GM19395 (cell line): Measurements from ENCODE around the gene MMAB.

ENCODE experiments used
- ATAC-seq: cut with Tn5 transposase; IDR thresholded peaks from one replicate; pipeline ENCODE4 v1.9.1; 2021; ENCODE audit warnings: mild to moderate bottlenecking, moderate library complexity; ENCODE audit not compliant: unreplicated experiment

Gene MMAB

DNA sequence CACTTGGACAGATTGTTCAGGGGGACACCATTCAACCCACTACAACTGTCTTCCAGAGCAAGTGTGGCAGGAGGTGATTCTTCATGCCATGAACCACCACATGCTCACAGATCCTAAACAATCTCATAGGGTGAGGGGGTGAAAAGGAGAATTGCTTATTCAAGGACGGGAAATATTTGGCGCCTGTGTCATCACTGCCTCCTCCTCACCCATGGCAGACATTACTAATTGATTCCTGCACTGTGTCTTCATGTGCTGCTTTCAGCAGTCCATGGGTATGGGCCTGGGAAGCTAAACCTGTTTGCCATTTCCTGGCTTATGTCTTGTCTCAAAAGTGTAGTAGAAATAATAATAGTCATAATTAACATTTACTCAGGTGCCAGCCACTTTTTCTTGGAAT is 31.3 kb downstream of the MMAB start:
- no peak for ATAC-seq

DNA sequence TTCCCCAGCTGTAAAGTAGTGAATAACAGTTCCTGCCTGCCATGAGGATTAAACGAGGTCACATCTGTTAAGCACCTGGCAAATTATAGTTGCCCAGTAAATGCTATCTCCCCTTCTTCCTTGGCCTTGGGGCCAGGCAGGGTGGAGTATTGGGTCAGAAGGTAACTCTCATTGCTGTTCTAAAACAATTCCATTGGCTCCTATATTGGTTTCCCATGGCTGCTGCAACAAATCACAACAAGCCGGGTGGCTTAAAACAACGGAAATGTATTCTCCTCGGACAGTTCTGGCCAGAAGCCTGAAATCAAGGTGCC is 31.9 kb downstream of the MMAB start:
- ATAC-seq, result no peak

- no peak for ATAC-seq
These were observed 32.5 kb downstream of the MMAB start for GRCh38 chr12:109540526-109541412.

- ATAC-seq, result no peak
These were observed 33.8 kb downstream of the MMAB start for GRCh38 chr12:109539508-109539907.

DNA sequence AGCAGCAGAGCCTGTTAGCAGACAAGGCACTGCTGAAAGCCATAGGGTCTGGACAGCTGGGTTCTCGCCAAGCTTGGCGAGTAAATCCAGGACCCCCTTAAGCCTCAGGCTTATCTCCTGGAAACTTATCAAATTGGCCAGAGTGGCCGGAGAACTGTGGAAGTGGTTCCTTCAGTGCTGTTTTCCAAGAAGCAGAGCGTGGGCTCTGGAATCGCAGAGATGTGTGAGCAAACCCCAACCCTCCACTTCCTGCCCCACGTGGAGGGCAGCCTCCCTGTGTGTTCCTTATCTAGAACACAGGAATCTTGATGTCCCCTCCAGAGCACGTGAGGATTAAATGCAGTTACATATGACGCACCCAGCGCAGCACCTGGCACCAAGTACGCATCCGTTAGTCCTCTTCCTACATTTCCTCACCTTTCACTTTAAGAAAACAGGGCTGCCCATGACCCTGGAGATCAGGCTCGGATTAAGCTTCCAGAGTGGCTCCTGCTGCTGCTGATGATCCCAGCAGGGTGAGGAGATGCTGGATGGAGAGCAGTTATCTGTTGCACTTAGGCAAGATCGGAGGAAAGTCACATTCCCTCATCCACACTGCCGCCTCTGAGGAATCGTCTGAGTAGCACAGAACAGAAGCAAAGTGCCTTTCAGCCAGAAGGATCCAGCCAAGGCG is 35.0 kb downstream of the MMAB start:
- no peak for ATAC-seq

- ATAC-seq, result no peak
These were observed 36.2 kb downstream of the MMAB start for GRCh38 chr12:109537136-109537535.

GRCh38 chr12:109535863-109536250 is 37.4 kb downstream of the MMAB start:
- ATAC-seq, result no peak

GRCh38 chr12:109535231-109535862 is 38.0 kb downstream of the MMAB start:
- ATAC-seq, result no peak

GRCh38 chr12:109534456-109534855 is 38.8 kb downstream of the MMAB start:
- ATAC-seq, result no peak

GRCh38 chr12:109533487-109533740 is 39.9 kb downstream of the MMAB start:
- ATAC-seq, result no peak

- ATAC-seq, result no peak
These were observed 40.4 kb downstream of the MMAB start for GRCh38 chr12:109532721-109533486.

GRCh38 chr12:109531411-109531810 is 41.9 kb downstream of the MMAB start:
- no peak for ATAC-seq

- no peak for ATAC-seq
These were observed 43.3 kb downstream of the MMAB start for GRCh38 chr12:109529691-109530640.

DNA sequence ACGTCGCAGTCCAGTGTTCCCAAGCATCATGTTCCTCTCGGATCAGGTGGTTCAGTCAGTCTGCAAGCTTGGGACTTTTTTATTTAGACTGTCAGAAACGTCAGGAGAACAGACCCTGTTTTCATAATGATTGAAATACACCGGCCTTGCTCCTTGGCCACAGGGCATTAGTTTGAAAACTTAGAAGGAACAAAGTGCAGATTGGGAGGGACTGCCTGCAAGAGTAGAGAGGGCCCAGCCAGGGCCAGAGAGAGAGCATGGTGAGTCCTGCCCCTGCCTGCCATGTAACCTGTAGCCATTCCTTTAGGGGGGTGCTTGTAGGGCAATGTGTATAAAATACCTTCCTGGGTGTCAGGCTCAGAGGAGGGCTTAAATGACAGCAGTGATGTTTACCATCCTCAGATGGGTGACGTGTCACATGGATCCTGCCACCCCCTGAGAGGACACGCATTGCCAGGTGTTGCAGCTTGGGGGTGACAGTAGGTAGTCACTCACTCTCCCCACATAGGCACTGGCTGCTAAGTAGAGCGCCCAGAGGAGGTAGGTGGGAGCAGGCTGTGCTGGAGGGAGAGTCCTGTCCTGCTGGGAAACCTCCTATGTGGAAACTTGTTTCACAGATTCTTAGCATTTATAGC is 45.7 kb downstream of the MMAB start:
- ATAC-seq, result no peak

- ATAC-seq, result no peak
These were observed 48.1 kb downstream of the MMAB start for GRCh38 chr12:109525279-109525585.

DNA sequence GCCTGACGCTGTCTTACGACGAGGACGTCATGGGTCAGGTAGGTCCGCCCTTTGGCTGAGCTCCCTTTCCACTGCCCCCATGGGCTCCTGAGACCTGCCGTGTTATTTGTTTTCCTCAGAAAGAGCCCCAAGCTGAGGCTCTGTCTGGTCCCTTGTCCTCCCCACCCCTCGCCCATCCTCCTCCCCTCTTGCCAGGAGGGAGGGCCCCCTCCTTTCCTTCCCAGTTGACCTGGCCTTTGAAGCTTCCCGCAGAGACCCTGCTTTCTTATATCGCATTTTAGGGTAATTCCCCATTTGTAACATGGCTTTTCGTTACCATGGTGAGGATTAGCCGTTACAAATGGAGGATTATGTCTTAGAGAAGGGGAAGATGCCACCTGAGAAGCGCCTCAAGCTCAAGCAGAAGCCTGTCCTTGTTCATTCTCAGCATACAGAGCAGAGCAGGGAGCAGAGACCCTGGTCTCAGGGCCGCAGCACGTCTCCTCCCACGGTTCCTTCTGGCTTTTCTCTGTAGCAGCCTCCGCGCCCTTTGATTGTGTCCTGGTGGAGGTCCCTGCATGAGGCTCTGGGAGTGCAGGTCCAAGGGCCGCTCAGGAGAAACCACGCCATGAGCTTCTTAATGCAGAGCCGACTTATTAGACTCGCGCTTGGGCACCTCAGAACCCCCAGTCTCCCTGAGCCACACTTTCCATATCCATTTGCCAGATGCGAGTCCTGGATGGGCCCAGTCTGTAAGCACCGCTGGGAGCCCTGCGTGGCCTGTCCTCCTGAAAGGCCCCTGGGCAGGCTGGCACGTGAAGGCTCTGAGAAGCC is 48.6 kb downstream of the MMAB start:
- ATAC-seq, result no peak

- ATAC-seq, result no peak
These were observed 49.8 kb downstream of the MMAB start for GRCh38 chr12:109523504-109523903.

DNA sequence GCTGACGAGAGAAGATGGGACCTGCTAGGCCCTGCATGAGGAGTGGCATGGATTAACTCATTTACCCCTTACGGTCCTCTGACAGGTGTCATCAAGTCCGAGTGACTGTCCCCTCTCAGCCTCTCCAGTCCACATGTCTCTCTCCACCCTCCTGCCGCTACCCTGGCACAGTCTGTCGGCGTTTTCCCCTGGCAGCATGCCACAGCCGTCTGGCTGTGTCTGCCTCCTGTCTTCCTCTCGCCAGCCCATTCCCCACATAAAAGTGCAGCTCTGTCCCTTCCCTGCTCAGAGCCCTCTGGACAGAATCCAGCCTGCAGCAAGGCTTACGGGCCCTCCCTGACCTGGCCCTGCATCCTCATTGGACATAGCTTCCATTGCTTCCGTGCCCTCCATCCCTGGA is 50.2 kb downstream of the MMAB start:
- ATAC-seq, result no peak

DNA sequence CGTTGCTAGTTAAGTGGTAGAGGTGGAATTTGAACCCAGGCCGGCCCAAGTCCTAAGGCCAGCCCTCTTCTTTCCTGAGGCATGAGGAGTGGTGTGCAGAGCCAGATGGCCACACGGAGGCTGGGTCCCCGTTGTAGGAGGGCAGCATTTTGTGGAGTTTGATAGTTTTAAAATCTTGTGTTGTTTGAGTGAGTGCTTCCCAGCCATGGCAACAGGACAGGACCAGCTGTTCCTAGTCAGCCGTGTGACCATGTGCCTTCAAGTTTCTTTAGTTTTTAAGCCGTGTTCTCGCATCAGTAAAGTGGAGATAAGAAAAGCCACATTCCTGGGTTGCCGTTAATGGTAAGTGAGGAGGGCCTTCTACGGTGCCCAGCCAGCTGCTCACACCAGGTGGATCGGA is 51.5 kb downstream of the MMAB start:
- no peak for ATAC-seq
